HCT116 (cell line): ENCODE measurements around the gene FGD5. TPM values are rescaled to one million over a fixed set of nuclear protein-coding genes. Genes with fewer than 3 reads are reported as not detected.

Experiments used
- ATAC-seq: fragments of 200-7000 bp; cut with Tn5 transposase; 2 replicates; pipeline ENCODE4 v1.9.1; 2020; ENCODE audit warnings: mild to moderate bottlenecking, moderate library complexity
- BruUV-seq: library from RNA; stranded (reverse); fragments of 400-500 nt; replicated peaks from 2 replicates; lab custom pipeline; 2021; lab: Mats Ljungman, UMichigan
- CTCF ChIA-PET: fragments of 300-600 bp; sonication (Branson Sonifier 250); formaldehyde crosslinking; loops from one replicate; lab custom pipeline; 2021; ENCODE audit warnings: antibody characterized with exemption; lab: Charles Lee
- POLR2A ChIA-PET: fragments of 300-600, 350-600 bp; sonication (Branson Sonifier 250); formaldehyde crosslinking; loops from one replicate; lab custom pipeline; 2021; ENCODE audit warnings: antibody characterized with exemption; lab: Charles Lee
- RAD21 ChIA-PET, 2 experiments: fragments of 300-600 bp; sonication (Branson Sonifier 250); formaldehyde crosslinking; loops; one replicate each; lab custom pipeline; 2023; ENCODE audit warnings: low total read pairs in 2 of 2; ENCODE audit not compliant: uncharacterized antibody in 2 of 2, unreplicated experiment in 2 of 2, low non-redundant PET in 1 of 2; lab: Charles Lee
- DNase-seq: peaks from one replicate; pipeline ENCODE4 v3.0.0-alpha.2; 2010; ENCODE audit warnings: low read depth, low spot score
- H2AFZ ChIP-seq: fragments of 200-600 bp; shearing (Covaris generic), sonication (generic); 2 replicates; pipeline ENCODE4 v1.6.1; 2017; ENCODE audit warnings: low read depth, mixed run types, mixed read lengths, antibody characterized with exemption, low read length; ENCODE audit not compliant: poor library complexity, severe bottlenecking
- H3K27ac ChIP-seq: 2 replicates; pipeline ENCODE4 v1.5.1; 2012; ENCODE audit warnings: low read depth, low read length
- H3K27me3 ChIP-seq: fragments of 200-600 bp; sonication (generic); 2 replicates; pipeline ENCODE4 v1.6.1; 2016; ENCODE audit warnings: mixed run types, low read length, mixed read lengths; ENCODE audit not compliant: insufficient read depth
- H3K36me3 ChIP-seq, 2 experiments: fragments of 200-500 bp in 1 of 2; fragments of 200-600 bp in 1 of 2; sonication (Bioruptor generic) in 1 of 2; sonication (generic) in 1 of 2; 2 replicates each; pipeline versions ENCODE4 v1.5.1 to v1.6.1; 2014 to 2016; ENCODE audit warnings: low read length in 2 of 2, inconsistent platforms in 1 of 2, mixed read lengths in 1 of 2, mixed run types in 1 of 2; ENCODE audit not compliant: insufficient read depth in 2 of 2, control insufficient read depth in 1 of 2
- H3K4me1 ChIP-seq, 2 experiments: fragments of 200-600 bp in 1 of 2; sonication (generic) in 1 of 2; 2 replicates each; pipeline versions ENCODE4 v1.5.1 to v1.6.1; 2012 to 2017; ENCODE audit warnings: low read length in 2 of 2, inconsistent platforms in 1 of 2, mild to moderate bottlenecking in 1 of 2, mixed read lengths in 1 of 2, mixed run types in 1 of 2, moderate library complexity in 1 of 2; ENCODE audit not compliant: insufficient read depth in 2 of 2, control insufficient read depth in 1 of 2
- H3K4me2 ChIP-seq: fragments of 200-600 bp; sonication (generic); 2 replicates; pipeline ENCODE4 v1.6.1; 2017; ENCODE audit warnings: mixed run types, low read length, mixed read lengths
- H3K4me3 ChIP-seq, 2 experiments: fragments of 200-600 bp in 1 of 2; sonication (generic) in 1 of 2; replicated peaks in 1 of 2; 2 replicates each; pipeline ENCODE4 v1.5.1; 2011 to 2016; ENCODE audit warnings: low read length in 2 of 2, control low read depth in 1 of 2, low read depth in 1 of 2, mild to moderate bottlenecking in 1 of 2, mixed read lengths in 1 of 2, mixed run types in 1 of 2
- H3K79me2 ChIP-seq: fragments of 200-600 bp; sonication (generic); 2 replicates; pipeline ENCODE4 v1.6.1; 2017; ENCODE audit warnings: mild to moderate bottlenecking, mixed run types, low read length, moderate library complexity, mixed read lengths; ENCODE audit not compliant: insufficient read depth
- H3K9ac ChIP-seq: fragments of 200-600 bp; sonication (generic); 2 replicates; pipeline ENCODE4 v1.6.1; 2016; ENCODE audit warnings: low read length, mixed read lengths
- H3K9me2 ChIP-seq: fragments of 200-600 bp; sonication (generic), shearing (Covaris generic); 2 replicates; pipeline ENCODE4 v1.6.1; 2017; ENCODE audit warnings: mixed run types, mild to moderate bottlenecking, moderate library complexity; ENCODE audit not compliant: insufficient read depth
- H3K9me3 ChIP-seq, 2 experiments: fragments of 200-500 bp in 1 of 2; fragments of 200-600 bp in 1 of 2; sonication (Bioruptor generic) in 1 of 2; sonication (generic) in 1 of 2; 2 replicates each; pipeline ENCODE4 v1.6.1; 2014 to 2017; ENCODE audit warnings: low read length in 2 of 2, mixed read lengths in 2 of 2, inconsistent platforms in 1 of 2, low read depth in 1 of 2, mild to moderate bottlenecking in 1 of 2, mixed run types in 1 of 2, moderate library complexity in 1 of 2; ENCODE audit not compliant: control insufficient read depth in 1 of 2, insufficient read depth in 1 of 2
- H4K20me1 ChIP-seq: fragments of 200-600 bp; sonication (generic), shearing (Covaris generic); 2 replicates; pipeline ENCODE4 v1.6.1; 2017; ENCODE audit warnings: mixed run types, mild to moderate bottlenecking, moderate library complexity; ENCODE audit not compliant: insufficient read depth
- CBX3 ChIP-seq: IDR thresholded peaks from 2 replicates; pipeline ENCODE4 v1.6.1; 2012; ENCODE audit warnings: low read depth
- CTCF ChIP-seq, 3 experiments: fragments of 200-600 bp in 1 of 3; sonication (generic) in 1 of 3; IDR thresholded peaks in 2 of 3; conservative IDR thresholded peaks in 1 of 3; 2 replicates each; pipeline ENCODE4 v1.5.1; 2012 to 2017; ENCODE audit warnings: low read depth in 2 of 3, low read length in 2 of 3, antibody characterized with exemption in 1 of 3, borderline replicate concordance in 1 of 3, control low read depth in 1 of 3, mild to moderate bottlenecking in 1 of 3, mixed read lengths in 1 of 3, mixed run types in 1 of 3, moderate library complexity in 1 of 3; ENCODE audit not compliant: insufficient read depth in 1 of 3
- ELF1 ChIP-seq: IDR thresholded peaks from 2 replicates; pipeline ENCODE4 v1.6.1; 2012; ENCODE audit warnings: low read depth, borderline replicate concordance
- MAX ChIP-seq: IDR thresholded peaks from 2 replicates; pipeline ENCODE4 v1.6.1; 2012
- RAD21 ChIP-seq: IDR thresholded peaks from 2 replicates; pipeline ENCODE4 v1.6.1; 2012; ENCODE audit warnings: low read depth, mild to moderate bottlenecking
- SRF ChIP-seq: IDR thresholded peaks from 2 replicates; pipeline ENCODE4 v1.6.1; 2012; ENCODE audit warnings: low read depth
- TCF7L2 ChIP-seq: IDR thresholded peaks from 2 replicates; pipeline ENCODE4 v1.7.0; 2011; ENCODE audit warnings: borderline replicate concordance, inconsistent platforms; ENCODE audit not compliant: insufficient read depth, insufficient read length; ENCODE audit errors: extremely low read depth
- YY1 ChIP-seq: IDR thresholded peaks from 2 replicates; pipeline ENCODE4 v1.6.1; 2011; ENCODE audit warnings: low read length, low read depth, moderate library complexity, mild to moderate bottlenecking; ENCODE audit not compliant: insufficient replicate concordance; ENCODE audit errors: extremely low read depth
- ZBTB33 ChIP-seq: IDR thresholded peaks from 2 replicates; pipeline ENCODE4 v1.6.1; 2011; ENCODE audit warnings: mild to moderate bottlenecking, low read length, moderate library complexity; ENCODE audit not compliant: insufficient replicate concordance; ENCODE audit errors: extremely low read depth
- intact Hi-C: fragments of 100-400 bp; cut with micrococcal nuclease; formaldehyde crosslinking; loops from 2 replicates; pipeline ENCODE4 v1.10.0; 2022
- total RNA-seq: library from RNA; stranded (reverse); gene quantifications from one replicate; pipeline ENCODE4 v1.2.1, GENCODE V29; 2021; ENCODE audit not compliant: unreplicated experiment

The FGD5 gene
- total RNA-seq, 1 experiment from 2014 or later: 0.22 TPM

GRCh38 chr3:14913926-14914778 lies 95.4 kb downstream of the FGD5 start:
- ATAC-seq (no peak), DNase-seq (no peak)
- Histone ChIP-seq H3K79me2 (no peaks in the 10 kb centered on the region), H3K27ac (no peak overlapping the region), H3K9ac (no peak overlapping the region), H3K27me3 (no peaks in the 10 kb centered on the region), H3K4me1 (no peaks in the 10 kb centered on the region), H3K4me3 (no peak overlapping the region), H2AFZ (no peak overlapping the region), H4K20me1 (no peaks in the 10 kb centered on the region), H3K9me3 (no peaks in the 10 kb centered on the region), H3K9me2 (no peaks in the 10 kb centered on the region), H3K4me2 (no peak overlapping the region), H3K36me3 (no peaks in the 10 kb centered on the region)
- POLR2A ChIA-PET: no interaction called here
- RAD21 ChIA-PET: no interaction called here
- 0 out of 2 replicates have a peak, but pooled peaks have one; percentile 8 for TF ChIP-seq RAD21
- TF ChIP-seq SRF: no peak
- TF ChIP-seq CTCF (IDR thresholded peaks at IDR 0.05 in 2 of 3, conservative IDR thresholded peaks at IDR 0.05 in 1 of 3; ENCODE audit: borderline replicate concordance in 1 of 3, insufficient read depth in 1 of 3, low read depth in 2 of 3, low read length in 2 of 3): 0 out of 6 replicates have a peak, but pooled peaks of 1 of the 3 experiments have one; percentile 11
- intact Hi-C loops: no loop called here
- CTCF ChIA-PET: no interaction called here
- BruUV-seq: no TSS peak

- DNase-seq (no peak), ATAC-seq (no peak)
- H3K9ac ChIP-seq: no peak overlapping the region
- no peaks in the 10 kb centered on the region for H3K27me3 ChIP-seq
- H3K27ac ChIP-seq: no peak overlapping the region
- RAD21 ChIA-PET: no interaction called here
- no peaks in the 10 kb centered on the region for H3K4me1 ChIP-seq
- no peaks in the 10 kb centered on the region for H3K79me2 ChIP-seq
- H4K20me1 ChIP-seq: no peaks in the 10 kb centered on the region
- no peaks in the 10 kb centered on the region for H3K9me2 ChIP-seq
- no TSS peak for BruUV-seq
- H2AFZ ChIP-seq: no peak overlapping the region
- TF ChIP-seq SRF: no peak
- TF ChIP-seq ZBTB33: no peak
- no peak for TF ChIP-seq TCF7L2
- no peak for TF ChIP-seq MAX
- TF ChIP-seq RAD21: no peak
- no peak for TF ChIP-seq ELF1
- no peak for TF ChIP-seq CBX3
- no peak for TF ChIP-seq YY1
- TF ChIP-seq, all 23 proteins: peak for 0
- Histone ChIP-seq H3K4me2 (no peak overlapping the region), H3K4me3 (no peak overlapping the region), H3K9me3 (no peaks in the 10 kb centered on the region), H3K36me3 (no peaks in the 10 kb centered on the region)
- ChIA-PET POLR2A (no interaction called here), CTCF (no interaction called here)
- intact Hi-C loops: no loop called here
Observed at GRCh38 chr3:14914779-14915117, 96.0 kb downstream of the FGD5 start.
